ENCODE results near the gene TRPM3.

TRPM3 gene

DNA sequence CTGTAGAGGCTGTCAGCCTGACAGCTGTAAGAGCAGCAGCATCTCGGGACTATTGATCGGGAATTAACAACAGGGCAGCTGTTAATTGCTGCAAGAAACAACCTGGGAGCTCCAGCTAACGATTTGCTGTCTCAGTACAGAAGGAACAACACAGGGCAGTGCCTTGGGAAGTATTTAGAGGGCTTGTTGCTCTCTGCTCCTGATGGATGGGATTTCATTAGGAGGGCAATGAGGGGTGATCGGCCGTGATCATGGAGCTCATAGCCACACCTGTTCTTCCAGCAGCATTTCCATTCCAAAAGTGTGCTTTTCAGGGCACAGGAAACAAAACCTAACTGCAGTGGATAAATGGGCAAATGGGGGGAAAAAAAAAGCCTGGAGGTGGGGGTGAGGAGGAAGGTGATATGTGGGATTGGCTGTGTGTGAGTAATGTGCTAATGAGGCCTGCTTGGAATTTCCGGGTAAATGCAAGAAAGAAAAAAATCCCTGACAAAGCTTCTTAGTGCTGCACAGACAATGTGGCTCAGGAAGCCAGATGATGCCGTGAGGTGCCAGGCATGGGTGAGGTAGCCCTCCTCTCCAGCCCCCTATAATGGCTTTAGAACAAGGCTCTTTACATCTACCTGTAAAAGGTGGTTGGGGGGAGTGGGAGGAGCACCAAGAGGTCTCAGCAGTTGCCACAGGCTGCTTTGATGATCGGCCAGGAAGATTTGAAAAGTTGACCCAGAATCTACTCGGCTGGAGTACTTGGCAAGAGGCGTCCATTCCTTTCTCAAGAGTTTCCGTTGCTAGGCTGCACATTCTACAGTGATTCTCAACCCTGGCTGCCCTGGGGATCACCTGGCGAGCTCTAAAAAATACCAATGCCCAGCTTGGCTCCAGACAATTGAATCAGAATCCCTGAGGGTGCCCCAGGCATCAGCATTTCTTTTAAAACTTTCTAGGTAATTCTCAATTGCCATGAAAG is 567.4 kb downstream of the TRPM3 start:
- ChIA-PET POLR2A (no interaction called here), CTCF (interaction anchor here (0.7 kb wide), 2 partner anchors 9 to 532 kb away, joined by 3 to 4 read pairs; no protein-coding TSS in a partner anchor)
- H3K4me3 ChIP-seq (ENCODE audit: low read depth, low read length) = no peak overlapping the region
- no peaks in the 10 kb centered on the region for H3K4me1 ChIP-seq (ENCODE audit: control insufficient read depth, insufficient read depth, low read length)
- H3K36me3 ChIP-seq (ENCODE audit: control insufficient read depth in 2 of 2, insufficient read depth in 1 of 2, low read length in 2 of 2) = no peaks in the 10 kb centered on the region
- no peak overlapping the region for H3K27ac ChIP-seq (ENCODE audit: extremely low read depth, low read depth, low read length)
- TF ChIP-seq ZNF510 (tag by site-specific recombination; IDR thresholded peaks at IDR 0.05; ENCODE audit: insufficient replicate concordance) (no peak), ZBTB21 (tag by site-specific recombination; IDR thresholded peaks at IDR 0.05) (no peak), ZNF302 (tag by site-specific recombination; IDR thresholded peaks at IDR 0.05; ENCODE audit: low read depth) (no peak), ZNF335 (tag by site-specific recombination; conservative IDR thresholded peaks at IDR 0.05) (no peak), ZNF654 (tag by site-specific recombination; IDR thresholded peaks at IDR 0.05; ENCODE audit: low read depth) (no peak)
- H3K9me3 ChIP-seq (ENCODE audit: control insufficient read depth, insufficient read depth, low read depth, low read length) = no peaks in the 10 kb centered on the region

DNA sequence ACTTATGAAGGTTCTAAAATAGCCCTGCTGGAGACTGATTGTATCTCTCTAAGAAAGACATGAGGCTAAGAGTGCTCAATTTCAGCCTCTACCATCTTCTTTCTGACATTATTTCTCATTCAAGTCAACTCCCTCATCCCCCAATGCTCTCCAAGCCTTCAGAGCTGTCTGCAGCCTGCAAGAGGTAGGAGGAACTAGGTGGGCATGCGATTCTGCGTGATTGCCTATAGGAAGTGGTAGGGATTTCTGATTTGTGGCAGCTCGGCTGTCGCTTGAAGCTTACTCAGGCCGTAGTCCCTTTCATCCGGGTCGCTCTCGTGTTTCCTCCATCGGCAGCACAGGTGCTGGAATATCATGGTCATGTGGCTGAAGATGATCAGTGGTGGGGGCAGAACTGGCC is 568.9 kb downstream of the TRPM3 start:
- Histone ChIP-seq H3K27ac (ENCODE audit: extremely low read depth, low read depth, low read length) (no peak overlapping the region), H3K4me3 (ENCODE audit: low read depth, low read length) (no peak overlapping the region), H3K9me3 (ENCODE audit: control insufficient read depth, insufficient read depth, low read depth, low read length) (no peaks in the 10 kb centered on the region), H3K4me1 (ENCODE audit: control insufficient read depth, insufficient read depth, low read length) (no peaks in the 10 kb centered on the region), H3K36me3 (ENCODE audit: control insufficient read depth in 2 of 2, insufficient read depth in 1 of 2, low read length in 2 of 2) (no peaks in the 10 kb centered on the region)
- CTCF ChIA-PET = interaction anchor here (0.9 kb wide), 1 partner anchor 72 kb away, joined by 3 read pairs; no protein-coding TSS in a partner anchor
- TF ChIP-seq ZNF623 (tag by site-specific recombination; IDR thresholded peaks at IDR 0.05) = no peak
- TF ChIP-seq ZNF280C (tag by site-specific recombination; IDR thresholded peaks at IDR 0.05) = no peak
- no peak for TF ChIP-seq ZNF585B (tag by site-specific recombination; IDR thresholded peaks at IDR 0.05)
- no peak for TF ChIP-seq KLF10 (tag by site-specific recombination; IDR thresholded peaks at IDR 0.05)
- TF ChIP-seq ZNF626 (tag by site-specific recombination; IDR thresholded peaks at IDR 0.05) = no peak
- TF ChIP-seq ZSCAN30 (tag by site-specific recombination; IDR thresholded peaks at IDR 0.05) = no peak
- TF ChIP-seq ZNF311 (tag by site-specific recombination; IDR thresholded peaks at IDR 0.05; ENCODE audit: borderline replicate concordance) = no peak
- TF ChIP-seq, protein P1, sequence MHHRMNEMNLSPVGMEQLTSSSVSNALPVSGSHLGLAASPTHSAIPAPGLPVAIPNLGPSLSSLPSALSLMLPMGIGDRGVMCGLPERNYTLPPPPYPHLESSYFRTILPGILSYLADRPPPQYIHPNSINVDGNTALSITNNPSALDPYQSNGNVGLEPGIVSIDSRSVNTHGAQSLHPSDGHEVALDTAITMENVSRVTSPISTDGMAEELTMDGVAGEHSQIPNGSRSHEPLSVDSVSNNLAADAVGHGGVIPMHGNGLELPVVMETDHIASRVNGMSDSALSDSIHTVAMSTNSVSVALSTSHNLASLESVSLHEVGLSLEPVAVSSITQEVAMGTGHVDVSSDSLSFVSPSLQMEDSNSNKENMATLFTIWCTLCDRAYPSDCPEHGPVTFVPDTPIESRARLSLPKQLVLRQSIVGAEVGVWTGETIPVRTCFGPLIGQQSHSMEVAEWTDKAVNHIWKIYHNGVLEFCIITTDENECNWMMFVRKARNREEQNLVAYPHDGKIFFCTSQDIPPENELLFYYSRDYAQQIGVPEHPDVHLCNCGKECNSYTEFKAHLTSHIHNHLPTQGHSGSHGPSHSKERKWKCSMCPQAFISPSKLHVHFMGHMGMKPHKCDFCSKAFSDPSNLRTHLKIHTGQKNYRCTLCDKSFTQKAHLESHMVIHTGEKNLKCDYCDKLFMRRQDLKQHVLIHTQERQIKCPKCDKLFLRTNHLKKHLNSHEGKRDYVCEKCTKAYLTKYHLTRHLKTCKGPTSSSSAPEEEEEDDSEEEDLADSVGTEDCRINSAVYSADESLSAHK (tag by site-specific recombination; IDR thresholded peaks at IDR 0.05) = no peak
- TF ChIP-seq, protein P2, sequence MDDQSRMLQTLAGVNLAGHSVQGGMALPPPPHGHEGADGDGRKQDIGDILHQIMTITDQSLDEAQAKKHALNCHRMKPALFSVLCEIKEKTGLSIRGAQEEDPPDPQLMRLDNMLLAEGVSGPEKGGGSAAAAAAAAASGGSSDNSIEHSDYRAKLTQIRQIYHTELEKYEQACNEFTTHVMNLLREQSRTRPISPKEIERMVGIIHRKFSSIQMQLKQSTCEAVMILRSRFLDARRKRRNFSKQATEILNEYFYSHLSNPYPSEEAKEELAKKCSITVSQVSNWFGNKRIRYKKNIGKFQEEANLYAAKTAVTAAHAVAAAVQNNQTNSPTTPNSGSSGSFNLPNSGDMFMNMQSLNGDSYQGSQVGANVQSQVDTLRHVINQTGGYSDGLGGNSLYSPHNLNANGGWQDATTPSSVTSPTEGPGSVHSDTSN (CRISPR knock-in tag; IDR thresholded peaks at IDR 0.05) = no peak
- TF ChIP-seq, protein P3, sequence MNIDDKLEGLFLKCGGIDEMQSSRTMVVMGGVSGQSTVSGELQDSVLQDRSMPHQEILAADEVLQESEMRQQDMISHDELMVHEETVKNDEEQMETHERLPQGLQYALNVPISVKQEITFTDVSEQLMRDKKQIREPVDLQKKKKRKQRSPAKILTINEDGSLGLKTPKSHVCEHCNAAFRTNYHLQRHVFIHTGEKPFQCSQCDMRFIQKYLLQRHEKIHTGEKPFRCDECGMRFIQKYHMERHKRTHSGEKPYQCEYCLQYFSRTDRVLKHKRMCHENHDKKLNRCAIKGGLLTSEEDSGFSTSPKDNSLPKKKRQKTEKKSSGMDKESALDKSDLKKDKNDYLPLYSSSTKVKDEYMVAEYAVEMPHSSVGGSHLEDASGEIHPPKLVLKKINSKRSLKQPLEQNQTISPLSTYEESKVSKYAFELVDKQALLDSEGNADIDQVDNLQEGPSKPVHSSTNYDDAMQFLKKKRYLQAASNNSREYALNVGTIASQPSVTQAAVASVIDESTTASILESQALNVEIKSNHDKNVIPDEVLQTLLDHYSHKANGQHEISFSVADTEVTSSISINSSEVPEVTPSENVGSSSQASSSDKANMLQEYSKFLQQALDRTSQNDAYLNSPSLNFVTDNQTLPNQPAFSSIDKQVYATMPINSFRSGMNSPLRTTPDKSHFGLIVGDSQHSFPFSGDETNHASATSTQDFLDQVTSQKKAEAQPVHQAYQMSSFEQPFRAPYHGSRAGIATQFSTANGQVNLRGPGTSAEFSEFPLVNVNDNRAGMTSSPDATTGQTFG (tag by site-specific recombination; IDR thresholded peaks at IDR 0.05; ENCODE audit: borderline replicate concordance) = no peak
- no peak for TF ChIP-seq ZNF621 (tag by site-specific recombination; IDR thresholded peaks at IDR 0.05)
- POLR2A ChIA-PET = no interaction called here
